HepG2 (cell line): Measurements from ENCODE around the gene BCO2.

ENCODE experiments used
- FOSL2 ChIP-seq: sonication (generic); formaldehyde crosslinking; IDR thresholded peaks from 2 replicates; pipeline ENCODE4 v1.4.0; 2020; ENCODE audit warnings: missing genetic modification reagents
- FOXJ3 ChIP-seq: sonication (generic); formaldehyde crosslinking; IDR thresholded peaks from 2 replicates; pipeline ENCODE4 v1.4.0; 2020; ENCODE audit warnings: missing genetic modification reagents, mild to moderate bottlenecking, borderline replicate concordance
- GABPB1 ChIP-seq: IDR thresholded peaks from 2 replicates; pipeline ENCODE4 v1.6.1; 2016; ENCODE audit warnings: mild to moderate bottlenecking, missing genetic modification reagents, moderate library complexity, missing compliant biosample characterization
- PITX1 ChIP-seq: sonication (generic); formaldehyde crosslinking; IDR thresholded peaks from 2 replicates; pipeline ENCODE4 v1.5.1; 2020; ENCODE audit warnings: mild to moderate bottlenecking, missing genetic modification reagents
- SP2 ChIP-seq: sonication (generic); formaldehyde crosslinking; IDR thresholded peaks from 2 replicates; pipeline ENCODE4 v1.5.1; 2020; ENCODE audit warnings: mild to moderate bottlenecking, missing genetic modification reagents
- TF ChIP-seq, protein P1 (sequence below): sonication (generic); formaldehyde crosslinking; IDR thresholded peaks from 2 replicates; pipeline ENCODE4 v1.4.0; 2020; ENCODE audit warnings: missing genetic modification reagents, borderline replicate concordance
- TF ChIP-seq, protein P2 (sequence below): sonication (generic); formaldehyde crosslinking; IDR thresholded peaks from 2 replicates; pipeline ENCODE4 v1.8.0; 2022; ENCODE audit warnings: missing genetic modification reagents, mild to moderate bottlenecking, moderate library complexity, borderline replicate concordance
- TF ChIP-seq, protein P3 (sequence below), 2 experiments: sonication (generic) in 1 of 2; formaldehyde crosslinking in 1 of 2; IDR thresholded peaks; 2 replicates each; pipeline versions ENCODE4 v1.5.1 to v1.6.1; 2011 to 2020; ENCODE audit warnings: borderline replicate concordance in 1 of 2, low read depth in 1 of 2, low read length in 1 of 2, mild to moderate bottlenecking in 1 of 2, missing genetic modification reagents in 1 of 2, moderate library complexity in 1 of 2

DNA sequence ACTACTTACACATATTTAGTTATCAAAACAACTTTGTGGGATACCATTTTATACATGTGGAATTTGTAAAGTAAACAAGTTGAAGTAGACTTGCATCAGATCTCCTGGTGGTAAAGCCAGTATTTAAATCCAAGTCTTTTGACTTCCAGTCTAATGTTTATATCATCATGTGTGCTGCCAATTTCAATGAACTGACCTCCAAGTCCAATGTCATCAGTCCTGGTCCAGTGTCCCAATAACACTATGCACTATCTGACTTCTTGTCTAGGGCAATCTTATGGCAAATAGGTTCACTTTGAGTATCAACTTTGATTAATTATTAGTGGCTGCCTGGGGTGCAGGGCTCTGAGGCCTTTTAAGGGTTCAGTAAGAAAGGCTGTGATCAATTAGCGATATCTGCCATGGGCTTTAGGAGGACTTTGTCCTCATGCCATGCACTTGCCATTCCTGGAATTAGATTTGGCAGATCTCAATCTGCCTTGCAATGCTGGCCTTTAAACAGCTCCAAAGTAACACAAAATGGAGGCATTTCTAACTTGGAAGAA lies 41.3 kb downstream of the BCO2 start:
- TF ChIP-seq FOXJ3 (CRISPR knock-in tag) (no peak), GABPB1 (CRISPR knock-in tag) (no peak), FOSL2 (CRISPR knock-in tag) (no peak), PITX1 (CRISPR knock-in tag) (no peak), SP2 (CRISPR knock-in tag) (no peak)
- TF ChIP-seq, protein P1, sequence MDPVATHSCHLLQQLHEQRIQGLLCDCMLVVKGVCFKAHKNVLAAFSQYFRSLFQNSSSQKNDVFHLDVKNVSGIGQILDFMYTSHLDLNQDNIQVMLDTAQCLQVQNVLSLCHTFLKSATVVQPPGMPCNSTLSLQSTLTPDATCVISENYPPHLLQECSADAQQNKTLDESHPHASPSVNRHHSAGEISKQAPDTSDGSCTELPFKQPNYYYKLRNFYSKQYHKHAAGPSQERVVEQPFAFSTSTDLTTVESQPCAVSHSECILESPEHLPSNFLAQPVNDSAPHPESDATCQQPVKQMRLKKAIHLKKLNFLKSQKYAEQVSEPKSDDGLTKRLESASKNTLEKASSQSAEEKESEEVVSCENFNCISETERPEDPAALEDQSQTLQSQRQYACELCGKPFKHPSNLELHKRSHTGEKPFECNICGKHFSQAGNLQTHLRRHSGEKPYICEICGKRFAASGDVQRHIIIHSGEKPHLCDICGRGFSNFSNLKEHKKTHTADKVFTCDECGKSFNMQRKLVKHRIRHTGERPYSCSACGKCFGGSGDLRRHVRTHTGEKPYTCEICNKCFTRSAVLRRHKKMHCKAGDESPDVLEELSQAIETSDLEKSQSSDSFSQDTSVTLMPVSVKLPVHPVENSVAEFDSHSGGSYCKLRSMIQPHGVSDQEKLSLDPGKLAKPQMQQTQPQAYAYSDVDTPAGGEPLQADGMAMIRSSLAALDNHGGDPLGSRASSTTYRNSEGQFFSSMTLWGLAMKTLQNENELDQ (CRISPR knock-in tag): no peak
- TF ChIP-seq, protein P2, sequence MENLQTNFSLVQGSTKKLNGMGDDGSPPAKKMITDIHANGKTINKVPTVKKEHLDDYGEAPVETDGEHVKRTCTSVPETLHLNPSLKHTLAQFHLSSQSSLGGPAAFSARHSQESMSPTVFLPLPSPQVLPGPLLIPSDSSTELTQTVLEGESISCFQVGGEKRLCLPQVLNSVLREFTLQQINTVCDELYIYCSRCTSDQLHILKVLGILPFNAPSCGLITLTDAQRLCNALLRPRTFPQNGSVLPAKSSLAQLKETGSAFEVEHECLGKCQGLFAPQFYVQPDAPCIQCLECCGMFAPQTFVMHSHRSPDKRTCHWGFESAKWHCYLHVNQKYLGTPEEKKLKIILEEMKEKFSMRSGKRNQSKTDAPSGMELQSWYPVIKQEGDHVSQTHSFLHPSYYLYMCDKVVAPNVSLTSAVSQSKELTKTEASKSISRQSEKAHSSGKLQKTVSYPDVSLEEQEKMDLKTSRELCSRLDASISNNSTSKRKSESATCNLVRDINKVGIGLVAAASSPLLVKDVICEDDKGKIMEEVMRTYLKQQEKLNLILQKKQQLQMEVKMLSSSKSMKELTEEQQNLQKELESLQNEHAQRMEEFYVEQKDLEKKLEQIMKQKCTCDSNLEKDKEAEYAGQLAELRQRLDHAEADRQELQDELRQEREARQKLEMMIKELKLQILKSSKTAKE (CRISPR knock-in tag): no peak
- TF ChIP-seq, protein P3, sequence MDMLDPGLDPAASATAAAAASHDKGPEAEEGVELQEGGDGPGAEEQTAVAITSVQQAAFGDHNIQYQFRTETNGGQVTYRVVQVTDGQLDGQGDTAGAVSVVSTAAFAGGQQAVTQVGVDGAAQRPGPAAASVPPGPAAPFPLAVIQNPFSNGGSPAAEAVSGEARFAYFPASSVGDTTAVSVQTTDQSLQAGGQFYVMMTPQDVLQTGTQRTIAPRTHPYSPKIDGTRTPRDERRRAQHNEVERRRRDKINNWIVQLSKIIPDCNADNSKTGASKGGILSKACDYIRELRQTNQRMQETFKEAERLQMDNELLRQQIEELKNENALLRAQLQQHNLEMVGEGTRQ (IDR thresholded peaks at IDR 0.05; ENCODE audit: low read depth, low read length): no peak
- TF ChIP-seq, protein P3 (CRISPR knock-in tag; IDR thresholded peaks at IDR 0.05; ENCODE audit: borderline replicate concordance): no peak
